ENCODE data around the gene SPSB3. TPM values are rescaled to one million over a fixed set of nuclear protein-coding genes. Genes with fewer than 3 reads are reported as not detected.

SPSB3 gene
- total RNA-seq, 1 experiment from 2014 or later = 43.3 TPM

GRCh38 chr16:1777375-1778199 is 4.8 kb downstream of the SPSB3 start:
- Histone ChIP-seq H3K36me3 (replicated peaks; ENCODE audit: control insufficient read depth, insufficient read depth, low read length) (peaks cover 2% of the 10 kb centered on the region), H3K27me3 (ENCODE audit: control insufficient read depth, insufficient read depth, low read length) (no peaks in the 10 kb centered on the region), H3K4me3 (ENCODE audit: insufficient read depth, low read depth, low read length) (no peak overlapping the region)
- DNase-seq = no peak

DNA sequence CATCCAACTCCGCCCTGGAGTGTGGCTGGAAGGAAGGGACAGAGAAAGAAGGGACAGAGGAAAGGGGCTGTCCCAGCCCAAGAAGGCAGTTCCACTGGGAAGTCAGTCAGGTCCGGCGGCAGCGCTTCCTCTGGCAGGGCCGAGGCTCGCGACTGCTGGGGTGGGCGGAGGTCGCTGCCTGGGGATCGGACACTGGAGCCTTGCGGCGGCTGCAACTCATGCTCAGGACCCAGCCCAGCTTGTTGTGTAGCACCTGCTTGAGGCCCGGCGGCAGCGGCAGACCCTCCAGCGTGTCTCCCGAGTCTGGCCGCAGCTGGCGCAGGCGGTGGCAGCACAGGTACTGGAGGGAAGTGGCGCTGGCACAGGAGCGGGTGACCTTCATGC is 5.4 kb downstream of the SPSB3 start:
- no peaks in the 10 kb centered on the region for H3K27me3 ChIP-seq (ENCODE audit: control insufficient read depth, insufficient read depth, low read length)
- no peak for DNase-seq
- peaks cover 2% of the 10 kb centered on the region for H3K36me3 ChIP-seq (replicated peaks; ENCODE audit: control insufficient read depth, insufficient read depth, low read length)
- no peak overlapping the region for H3K4me3 ChIP-seq (ENCODE audit: insufficient read depth, low read depth, low read length)

DNA sequence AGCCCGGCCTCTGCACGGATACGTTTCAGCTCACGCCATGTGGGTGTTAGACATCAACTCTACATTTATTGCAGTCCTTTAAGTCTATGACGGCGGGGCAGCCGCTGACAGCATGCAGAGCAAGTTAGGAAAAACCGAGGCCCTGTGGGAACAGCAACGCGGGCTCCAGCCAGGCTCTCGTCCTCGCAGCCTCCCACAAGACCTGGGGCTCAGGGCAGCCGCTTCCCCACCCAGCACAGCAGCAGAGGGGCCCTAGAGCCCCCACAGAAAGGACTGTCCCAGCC is 5.8 kb downstream of the SPSB3 start:
- H3K4me3 ChIP-seq (ENCODE audit: insufficient read depth, low read depth, low read length) = no peak overlapping the region

DNA sequence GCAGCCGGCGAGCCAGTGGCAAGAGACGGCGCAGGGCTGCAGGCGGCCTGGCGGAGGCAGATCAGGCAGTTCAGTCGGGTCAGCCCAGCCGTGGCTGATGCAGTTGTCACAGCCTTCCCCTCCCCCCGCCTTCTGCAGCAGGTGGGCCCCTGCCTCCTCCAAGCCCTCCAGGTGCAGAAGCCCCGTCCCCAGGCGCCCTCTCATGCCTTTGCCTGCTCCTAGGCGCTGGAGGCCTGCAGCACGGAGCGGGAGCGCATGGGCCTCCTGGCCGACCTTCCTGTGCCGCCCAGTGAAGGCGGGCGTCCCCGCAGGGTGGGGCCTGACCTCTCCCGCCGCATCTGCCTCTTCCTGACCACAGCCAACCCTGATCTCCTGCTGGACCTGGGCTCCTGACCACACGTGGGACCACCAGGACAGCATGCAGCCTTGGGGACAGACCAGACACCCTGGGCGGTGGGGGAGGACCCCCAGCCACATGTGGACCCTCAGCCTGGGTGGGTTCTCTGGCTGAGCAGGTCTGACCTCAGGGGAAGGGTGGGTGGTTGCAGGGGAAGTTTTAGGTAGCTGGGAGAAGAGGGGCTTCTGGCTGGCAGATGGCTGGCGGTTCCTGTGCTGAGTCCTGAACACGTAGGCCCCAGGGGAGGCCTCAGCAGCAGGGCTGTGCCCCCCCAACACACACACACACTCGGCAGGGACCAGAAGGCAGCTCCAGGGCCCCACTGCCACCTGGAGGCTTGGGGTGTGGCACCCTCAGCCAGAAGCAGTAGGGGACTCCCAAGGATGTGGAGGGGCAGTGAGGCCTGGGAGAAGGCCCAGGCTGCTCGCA is 6.3 kb downstream of the SPSB3 start:
- Histone ChIP-seq H3K27me3 (ENCODE audit: control insufficient read depth, insufficient read depth, low read length) (no peaks in the 10 kb centered on the region), H3K36me3 (replicated peaks; ENCODE audit: control insufficient read depth, insufficient read depth, low read length) (peaks cover 2% of the 10 kb centered on the region)

More for the DNA sequence above, 5.8 kb downstream of the SPSB3 start:
- H3K36me3 ChIP-seq (replicated peaks; ENCODE audit: control insufficient read depth, insufficient read depth, low read length) = peaks cover 2% of the 10 kb centered on the region
- no peak for DNase-seq
- no peaks in the 10 kb centered on the region for H3K27me3 ChIP-seq (ENCODE audit: control insufficient read depth, insufficient read depth, low read length)

GRCh38 chr16:1775006-1775845 is 7.1 kb downstream of the SPSB3 start:
- H3K4me3 ChIP-seq (ENCODE audit: insufficient read depth, low read depth, low read length) = no peak overlapping the region
- no peaks in the 10 kb centered on the region; the same call in none of the 2 replicates for H3K36me3 ChIP-seq (replicated peaks; ENCODE audit: control insufficient read depth, insufficient read depth, low read length)
- DNase-seq = no peak

More for the DNA sequence above, 6.3 kb downstream of the SPSB3 start:
- H3K4me3 ChIP-seq (ENCODE audit: insufficient read depth, low read depth, low read length) = no peak overlapping the region
- no peak for DNase-seq

GRCh38 chr16:1774448-1774780 is 8.0 kb downstream of the SPSB3 start:
- Histone ChIP-seq H3K27me3 (ENCODE audit: control insufficient read depth, insufficient read depth, low read length) (no peaks in the 10 kb centered on the region), H3K4me3 (ENCODE audit: insufficient read depth, low read depth, low read length) (no peak overlapping the region), H3K36me3 (replicated peaks; ENCODE audit: control insufficient read depth, insufficient read depth, low read length) (no peaks in the 10 kb centered on the region; the same call in none of the 2 replicates)
- no peak for DNase-seq

More at GRCh38 chr16:1775006-1775845, 7.1 kb downstream of the SPSB3 start:
- no peaks in the 10 kb centered on the region for H3K27me3 ChIP-seq (ENCODE audit: control insufficient read depth, insufficient read depth, low read length)

GRCh38 chr16:1773703-1774447 is 8.5 kb downstream of the SPSB3 start:
- Histone ChIP-seq H3K36me3 (replicated peaks; ENCODE audit: control insufficient read depth, insufficient read depth, low read length) (no peaks in the 10 kb centered on the region; the same call in none of the 2 replicates), H3K27me3 (ENCODE audit: control insufficient read depth, insufficient read depth, low read length) (no peaks in the 10 kb centered on the region), H3K4me3 (ENCODE audit: insufficient read depth, low read depth, low read length) (peak overlapping the region; percentile 98)
- DNase-seq = no peak

- Histone ChIP-seq H3K27me3 (ENCODE audit: control insufficient read depth, insufficient read depth, low read length) (no peaks in the 10 kb centered on the region), H3K36me3 (replicated peaks; ENCODE audit: control insufficient read depth, insufficient read depth, low read length) (no peaks in the 10 kb centered on the region; the same call in none of the 2 replicates), H3K4me3 (ENCODE audit: insufficient read depth, low read depth, low read length) (peak within 1 kb of the TSS; percentile 98)
- DNase-seq = peak; percentile 98
These were observed 9.3 kb downstream of the SPSB3 start, which contains the start of gene MRPS34 for GRCh38 chr16:1772908-1773702. Gene MRPS34 (minus strand): TSS chr16:1773134. CDS start chr16:1773119, 15 bp downstream.

GRCh38 chr16:1772362-1772907 is 9.9 kb downstream of the SPSB3 start, which contains the start of gene EME2:
Gene EME2 (plus strand): TSS chr16:1772810. CDS start chr16:1773228, 418 bp downstream.
- peak; percentile 81 for DNase-seq
- H3K36me3 ChIP-seq (replicated peaks; ENCODE audit: control insufficient read depth, insufficient read depth, low read length) = no peaks in the 10 kb centered on the region; the same call in none of the 2 replicates
- peak within 1 kb of the TSS; percentile 98 for H3K4me3 ChIP-seq (ENCODE audit: insufficient read depth, low read depth, low read length)
- no peaks in the 10 kb centered on the region for H3K27me3 ChIP-seq (ENCODE audit: control insufficient read depth, insufficient read depth, low read length)

DNA sequence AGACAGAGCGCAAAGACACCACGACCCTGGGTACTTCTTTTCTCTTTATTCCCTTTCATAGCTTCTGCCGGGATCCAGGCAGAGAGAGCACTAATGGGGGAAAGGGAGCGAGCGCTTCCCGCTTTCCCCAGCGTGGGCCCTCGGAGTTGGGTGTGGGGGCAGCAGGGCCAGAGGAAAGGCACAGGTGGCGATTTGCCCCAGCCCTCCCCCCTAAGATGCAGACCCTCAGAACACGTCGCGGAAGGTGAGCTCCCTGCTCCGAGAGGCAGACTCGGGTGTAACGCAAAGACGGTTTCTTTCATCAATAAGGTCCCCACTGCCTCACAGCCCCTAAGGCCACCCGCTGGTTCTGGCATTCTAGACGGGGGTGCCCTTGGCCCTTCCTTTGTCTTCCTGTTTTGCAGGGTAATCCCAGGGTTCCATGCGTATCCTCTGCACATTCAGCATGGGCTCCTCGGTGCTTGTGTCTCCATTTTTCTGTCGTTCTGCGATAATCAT is 10.5 kb downstream of the SPSB3 start:
- DNase-seq = peak; percentile 85
- Histone ChIP-seq H3K36me3 (replicated peaks; ENCODE audit: control insufficient read depth, insufficient read depth, low read length) (no peaks in the 10 kb centered on the region; the same call in none of the 2 replicates), H3K27me3 (ENCODE audit: control insufficient read depth, insufficient read depth, low read length) (no peaks in the 10 kb centered on the region)

DNA sequence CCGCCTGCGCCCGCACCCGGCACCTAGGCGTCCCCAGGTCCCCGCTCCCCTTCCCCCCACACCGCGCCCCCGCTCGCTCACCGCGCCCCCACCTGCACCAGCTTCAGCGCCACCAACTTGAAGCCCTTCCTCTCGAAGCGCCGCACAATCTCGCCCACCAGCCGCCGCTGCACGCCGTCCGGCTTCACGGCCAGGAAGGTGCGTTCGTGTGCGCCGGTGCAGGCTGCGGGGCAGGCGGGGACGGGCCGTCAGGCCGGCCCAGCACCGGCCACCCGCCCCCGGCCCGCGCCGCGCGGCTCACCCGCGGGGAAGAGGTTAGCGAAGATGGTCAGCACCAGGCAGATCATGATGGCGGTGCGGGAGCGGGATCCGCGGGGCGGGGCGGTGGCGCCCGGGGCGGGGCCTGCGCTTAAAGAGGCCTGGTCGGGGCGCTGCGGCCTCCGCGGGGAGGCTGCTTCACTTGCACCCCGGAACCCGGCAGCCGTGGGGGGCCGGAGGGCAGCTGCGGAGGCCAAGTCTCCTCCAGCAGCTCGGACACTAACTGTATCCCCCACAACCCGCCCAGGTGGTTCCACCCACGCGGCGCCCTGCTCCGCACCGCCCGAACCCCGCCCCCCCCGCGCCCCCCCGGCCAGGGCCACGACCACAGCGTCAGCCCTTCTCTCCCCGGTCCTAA is 11.0 kb downstream of the SPSB3 start, which contains the start of gene NME3:
Gene NME3 (minus strand): TSS at position 356 of the 676 bp plus-strand sequence. CDS start 9 bp downstream, at position 347.
- DNase-seq = peak; percentile 95
- H3K27me3 ChIP-seq (ENCODE audit: control insufficient read depth, insufficient read depth, low read length) = no peaks in the 10 kb centered on the region
- H3K36me3 ChIP-seq (replicated peaks; ENCODE audit: control insufficient read depth, insufficient read depth, low read length) = no peaks in the 10 kb centered on the region; the same call in none of the 2 replicates
- peak within 1 kb of the TSS; percentile 98 for H3K4me3 ChIP-seq (ENCODE audit: insufficient read depth, low read depth, low read length)

More for the DNA sequence above, 10.5 kb downstream of the SPSB3 start:
- peak overlapping the region; percentile 98 for H3K4me3 ChIP-seq (ENCODE audit: insufficient read depth, low read depth, low read length)
